HG02759 (cell line): ENCODE data around the gene MED31.
"Not testable (repeated sequence)": the region's sequence is repeated elsewhere in the genome, so short reads cannot be mapped to it uniquely, and the experiment has no call there.

Experiments
- ATAC-seq: cut with Tn5 transposase; IDR thresholded peaks from one replicate; pipeline ENCODE4 v1.9.1; 2021; ENCODE audit warnings: mild to moderate bottlenecking, moderate library complexity; ENCODE audit not compliant: unreplicated experiment

MED31 gene

DNA sequence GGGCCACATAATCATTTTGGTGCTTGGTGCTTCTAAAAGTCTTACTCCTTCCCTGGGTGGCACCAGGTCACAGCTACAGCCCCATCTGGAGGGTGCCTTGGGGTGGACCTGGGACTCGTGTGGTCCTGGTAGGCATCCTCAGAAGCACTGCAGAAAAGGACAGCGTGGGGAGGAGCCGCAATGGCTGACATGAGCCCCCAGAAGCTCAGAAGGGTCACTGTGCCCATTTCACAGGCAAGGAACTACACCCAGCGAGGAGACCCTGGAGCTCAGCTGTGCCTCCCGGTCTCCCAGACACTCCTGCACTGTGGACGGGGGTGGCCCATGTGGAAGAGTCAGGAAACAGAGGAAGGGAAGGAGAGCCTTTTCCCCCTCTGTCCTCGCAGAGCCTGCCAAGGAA lies 26.5 kb upstream of the MED31 start:
- ATAC-seq = no peak

DNA sequence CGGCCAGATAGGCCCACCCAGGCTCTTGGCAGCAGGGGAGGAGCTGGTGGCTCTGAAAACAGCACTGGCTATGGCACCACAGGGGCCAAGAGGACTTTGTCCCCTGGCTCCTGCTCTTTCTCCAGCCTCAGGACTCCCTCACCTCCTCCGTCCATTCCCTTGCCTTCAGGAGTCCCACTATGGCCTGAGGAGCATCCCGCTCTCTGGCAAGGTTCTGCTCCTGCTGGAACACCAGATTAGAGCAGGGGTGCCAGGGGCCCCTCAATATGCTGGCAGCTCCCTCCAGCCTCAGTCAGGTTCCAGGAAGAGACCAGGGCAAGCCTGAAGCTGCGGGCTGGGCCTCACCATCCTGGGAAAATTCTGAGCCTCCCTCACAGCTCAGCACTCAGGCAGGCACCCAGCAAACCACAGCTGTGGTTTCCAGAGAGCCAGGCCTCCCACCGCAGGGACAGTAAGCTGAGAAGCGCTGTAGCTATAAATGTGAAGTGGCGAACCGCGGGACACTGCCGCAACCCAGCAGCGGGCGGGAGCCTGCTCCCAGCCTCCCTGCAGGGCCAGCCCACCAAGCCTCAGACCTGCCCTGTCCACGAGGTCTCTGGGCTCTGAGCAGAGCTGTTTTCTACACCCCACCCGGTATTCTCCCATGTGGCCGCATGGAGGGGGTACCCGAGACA lies 25.9 kb upstream of the MED31 start:
- no peak for ATAC-seq

- ATAC-seq = no peak
Observed at GRCh38 chr17:6676802-6677157, 25.4 kb upstream of the MED31 start.

DNA sequence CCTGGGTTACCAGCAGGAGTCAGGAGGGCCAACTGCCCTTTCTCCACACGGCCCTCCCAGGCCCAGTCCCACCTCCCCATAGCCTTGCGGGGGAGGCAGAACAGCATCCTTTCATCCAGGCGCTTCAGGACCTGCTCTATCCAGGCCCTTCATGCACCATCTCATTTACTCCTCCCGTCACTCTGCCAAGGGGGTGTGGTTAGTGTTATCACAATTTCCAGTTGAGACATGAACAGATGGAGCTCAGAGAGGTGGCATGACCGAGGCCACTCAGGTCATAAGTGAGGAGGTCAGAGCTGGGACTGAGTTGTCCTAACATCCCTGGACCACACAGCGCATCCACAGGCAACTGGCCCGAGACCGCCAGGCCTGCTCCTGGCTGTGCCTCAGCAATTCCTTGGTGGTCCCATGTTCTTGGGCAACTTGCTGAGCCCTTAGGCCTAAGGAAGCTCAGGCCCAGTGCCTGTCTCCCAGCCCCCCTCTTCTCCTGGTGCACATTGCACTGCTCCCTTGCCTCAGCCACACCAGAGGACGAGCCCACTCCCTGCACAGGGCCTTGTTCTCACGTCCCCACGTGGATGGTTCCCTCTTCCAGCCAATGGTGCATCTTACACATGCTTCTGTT lies 23.9 kb upstream of the MED31 start:
- no peak for ATAC-seq

- ATAC-seq = no peak
Observed at GRCh38 chr17:6674586-6674985, 23.2 kb upstream of the MED31 start.

GRCh38 chr17:6671431-6671830 lies 20.0 kb upstream of the MED31 start:
- ATAC-seq = no peak

GRCh38 chr17:6670999-6671398 lies 19.6 kb upstream of the MED31 start:
- no peak for ATAC-seq

DNA sequence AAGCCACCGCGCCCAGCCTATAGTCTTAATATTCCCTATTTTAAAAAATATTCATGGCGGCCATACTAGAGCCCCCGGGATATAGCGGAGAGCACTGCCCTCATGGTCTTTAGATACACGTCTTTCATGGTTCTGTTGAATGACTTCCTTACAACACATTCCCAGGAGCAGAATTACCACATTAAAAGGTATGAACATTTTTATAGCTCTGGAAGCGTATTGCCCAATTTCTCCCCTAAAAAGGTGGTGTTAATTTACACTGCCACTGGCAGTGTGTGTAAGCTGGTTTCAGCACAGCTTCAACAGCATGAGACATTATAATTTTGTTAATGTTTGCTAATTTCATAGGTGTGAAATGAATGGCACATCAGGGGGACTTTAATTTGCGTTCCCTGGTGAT lies 19.2 kb upstream of the MED31 start:
- ATAC-seq = no peak

- ATAC-seq = no peak
Observed at GRCh38 chr17:6669479-6670212, 18.2 kb upstream of the MED31 start.

DNA sequence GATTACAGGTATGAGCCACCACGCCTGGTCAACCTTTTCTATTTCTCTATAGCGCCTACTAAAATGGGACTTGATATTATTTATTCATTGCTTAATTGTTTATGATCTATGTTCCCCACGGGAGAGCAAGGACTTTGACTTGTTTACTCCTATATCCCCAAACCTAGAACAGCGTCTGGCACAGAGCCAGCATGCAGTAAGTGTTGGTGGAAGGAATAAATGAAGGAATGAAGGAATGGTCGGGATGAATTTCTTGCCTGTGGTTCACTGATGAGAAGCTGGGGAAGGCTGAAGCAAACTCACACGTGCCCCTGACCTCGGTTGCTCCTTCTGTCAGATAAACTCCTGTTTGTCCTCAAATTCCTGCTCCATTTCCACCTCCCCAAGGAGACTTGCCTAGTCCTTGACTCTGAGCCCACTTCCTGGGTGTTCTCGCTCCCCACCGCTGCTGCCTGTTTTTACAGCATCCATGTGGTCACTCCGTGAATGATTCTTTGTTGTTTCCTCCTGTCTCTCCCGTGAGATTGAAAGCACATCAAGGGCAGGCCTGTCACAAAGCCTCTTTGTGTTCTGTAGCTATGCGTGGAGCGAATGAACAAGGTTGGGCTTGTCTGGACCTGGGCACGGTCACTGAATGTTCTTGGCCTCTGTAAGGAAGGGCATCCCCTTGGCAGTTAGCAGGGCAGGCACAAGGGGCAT lies 17.5 kb upstream of the MED31 start:
- ATAC-seq = no peak

GRCh38 chr17:6668219-6668618 lies 16.8 kb upstream of the MED31 start:
- no peak for ATAC-seq

- ATAC-seq = no peak
Observed at GRCh38 chr17:6667516-6667915, 16.1 kb upstream of the MED31 start.

DNA sequence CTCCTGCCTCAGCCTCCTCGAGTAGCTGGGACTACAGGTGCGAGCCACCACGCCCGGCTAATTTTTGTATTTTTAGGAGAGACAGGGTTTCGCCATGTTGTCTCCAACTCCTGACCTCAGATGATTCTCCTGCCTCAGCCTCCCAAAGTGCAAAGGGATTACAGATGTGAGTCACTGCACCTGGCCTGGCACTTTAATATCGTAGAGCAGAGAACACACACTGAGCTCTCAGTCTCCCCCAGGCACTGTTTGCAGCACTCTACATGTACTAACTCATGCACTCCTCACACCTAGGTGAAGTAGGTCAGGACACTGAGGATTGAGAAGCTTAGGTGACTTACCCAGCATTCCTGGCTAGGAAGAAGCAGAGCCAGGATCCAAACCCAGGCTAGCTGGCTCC lies 15.2 kb upstream of the MED31 start:
- ATAC-seq = no peak

DNA sequence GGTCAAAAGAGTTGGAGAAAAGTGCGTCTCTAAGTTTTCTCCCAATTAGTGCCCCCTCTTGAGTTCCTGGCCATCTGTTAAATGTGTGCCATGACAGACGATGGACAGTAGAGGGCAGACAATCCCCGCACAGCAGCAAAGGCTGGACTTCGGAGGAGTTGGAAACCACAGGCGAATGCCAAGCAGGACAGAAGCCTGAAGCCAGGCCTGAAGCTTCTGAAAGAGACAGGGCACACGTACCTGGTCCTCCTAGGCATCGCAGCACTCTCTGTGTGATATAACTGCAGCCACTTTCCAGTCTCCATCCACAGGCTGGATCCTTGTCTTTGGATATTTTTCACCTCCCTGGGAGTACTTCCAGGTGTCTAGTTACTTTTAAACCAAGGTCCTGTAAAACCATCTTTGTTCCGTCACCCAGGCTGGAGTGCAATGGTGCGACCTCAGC lies 14.7 kb upstream of the MED31 start:
- no peak for ATAC-seq

GRCh38 chr17:6663200-6663599 lies 11.8 kb upstream of the MED31 start:
- not testable (repeated sequence) for ATAC-seq

- no peak for ATAC-seq
Observed at GRCh38 chr17:6661464-6661848, 10.1 kb upstream of the MED31 start.

DNA sequence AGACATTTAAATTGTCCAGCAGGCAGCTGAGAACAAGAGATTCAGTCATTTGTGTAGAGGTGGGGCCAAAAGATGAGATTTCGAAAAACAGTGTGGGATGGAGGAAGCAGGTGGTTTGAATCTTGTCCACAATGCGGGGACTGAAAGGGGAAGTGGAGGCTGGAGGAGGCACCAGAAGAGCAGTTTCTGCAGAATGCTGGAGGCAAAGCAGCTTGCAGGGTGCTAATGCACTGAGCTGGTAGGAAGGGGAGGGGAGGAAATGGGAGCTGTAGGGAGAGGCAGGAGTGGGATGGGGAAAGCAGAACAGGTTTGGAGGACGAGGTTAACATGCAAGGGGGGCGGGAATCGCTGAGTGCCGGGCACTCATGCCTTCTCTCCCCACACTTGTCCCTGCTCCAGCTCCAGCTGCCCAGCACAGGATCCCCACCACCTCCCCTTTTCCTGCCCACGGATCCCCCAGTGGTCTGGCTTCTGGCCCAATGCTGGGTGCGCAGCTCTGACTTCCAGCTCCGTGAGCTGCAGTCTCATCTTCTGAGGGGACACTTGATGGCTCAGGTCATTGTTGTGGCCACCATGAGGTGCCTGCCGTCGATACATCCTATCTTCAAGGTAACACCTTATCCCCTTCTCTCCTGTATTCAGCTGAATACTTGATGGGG lies 9.5 kb upstream of the MED31 start:
- peak; percentile 69 for ATAC-seq

GRCh38 chr17:6660101-6660500 lies 8.7 kb upstream of the MED31 start:
- no peak for ATAC-seq

- ATAC-seq = not testable (repeated sequence)
Observed at GRCh38 chr17:6658411-6658810, 7.0 kb upstream of the MED31 start.

DNA sequence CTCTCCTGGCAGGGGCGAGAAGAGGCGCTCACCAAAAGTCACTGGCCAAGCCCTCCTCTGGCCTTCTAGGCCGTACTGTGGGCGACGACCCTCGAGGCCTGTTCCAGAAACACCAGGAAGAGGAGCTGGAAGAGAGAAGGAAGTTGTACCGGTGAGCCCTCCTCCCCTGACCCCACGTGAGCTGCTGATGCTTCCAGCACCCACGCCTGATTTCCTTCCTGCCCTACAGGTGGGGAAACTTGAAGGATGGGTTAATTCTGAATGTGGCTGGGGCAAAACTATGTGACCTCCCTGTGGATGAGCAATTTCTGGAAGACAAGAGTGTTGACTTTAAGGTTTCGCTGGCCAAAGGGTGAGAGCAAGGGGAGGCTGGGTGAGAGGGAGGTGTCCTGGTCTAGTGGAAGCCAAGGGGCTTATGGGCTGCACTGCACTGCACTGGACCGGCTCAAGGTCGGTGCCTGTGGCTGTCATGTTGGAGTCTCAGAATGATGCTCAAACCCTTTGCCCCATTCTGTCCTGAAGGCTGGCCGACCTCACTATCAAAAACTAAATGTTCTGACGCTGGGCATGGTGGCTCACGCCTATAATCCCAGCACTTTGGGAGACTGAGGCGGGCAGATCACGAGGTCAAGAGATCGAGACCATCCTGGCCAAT lies 6.4 kb upstream of the MED31 start:
- no peak for ATAC-seq
